SK-N-SH (cell line): ENCODE results near the gene DENND6B. TPM values are rescaled to one million over a fixed set of nuclear protein-coding genes. Genes with fewer than 3 reads are reported as not detected.

Source experiments
- CTCF ChIA-PET: fragments of 300-600, 350-600 bp; formaldehyde crosslinking; extraction: SDS; loops from one replicate; lab custom pipeline; 2021; lab: Yijun Ruan, JAX
- POLR2A ChIA-PET: fragments of 350-600 bp; sonication (Branson Sonifier 250); formaldehyde crosslinking; extraction: SDS; loops from one replicate; lab custom pipeline; 2020; ENCODE audit warnings: antibody characterized with exemption, inconsistent platforms; lab: Yijun Ruan, JAX
- DNase-seq: peaks from one replicate; pipeline ENCODE4 v3.0.0; 2012
- H2AFZ ChIP-seq: fragments of 200-600 bp; sonication (generic); 2 replicates; pipeline ENCODE4 v1.8.1; 2016; ENCODE audit warnings: antibody characterized with exemption, mild to moderate bottlenecking, low read depth
- H3F3A ChIP-seq: fragments of 200-600 bp; sonication (generic); replicated peaks from 2 replicates; pipeline ENCODE3; 2016; ENCODE audit warnings: antibody characterized with exemption, mild to moderate bottlenecking; ENCODE audit not compliant: insufficient read depth
- H3K27ac ChIP-seq, 2 experiments: fragments of 200-500 bp in 1 of 2; fragments of 200-600 bp in 1 of 2; sonication (Bioruptor generic) in 1 of 2; sonication (generic), shearing (Covaris generic) in 1 of 2; 2 replicates each; pipeline versions ENCODE4 v1.5.1 to v1.6.1; 2014 to 2016; ENCODE audit warnings: low read depth in 2 of 2, inconsistent platforms in 1 of 2, low read length in 1 of 2, mild to moderate bottlenecking in 1 of 2, mixed read lengths in 1 of 2
- H3K27me3 ChIP-seq: fragments of 200-600 bp; sonication (generic), shearing (Covaris generic); 2 replicates; pipeline ENCODE4 v1.6.1; 2016; ENCODE audit warnings: mixed run types; ENCODE audit not compliant: insufficient read depth
- H3K36me3 ChIP-seq, 2 experiments: fragments of 200-500 bp in 1 of 2; fragments of 200-600 bp in 1 of 2; sonication (Bioruptor generic) in 1 of 2; sonication (generic) in 1 of 2; replicated peaks in 1 of 2; 2 replicates each; pipeline versions ENCODE3 to v1.5.1; 2014 to 2016; ENCODE audit warnings: low read length in 1 of 2, mild to moderate bottlenecking in 1 of 2; ENCODE audit not compliant: insufficient read depth in 2 of 2, control insufficient read depth in 1 of 2
- H3K4me1 ChIP-seq, 2 experiments: fragments of 200-500 bp in 1 of 2; fragments of 200-600 bp in 1 of 2; sonication (Bioruptor generic) in 1 of 2; sonication (generic), shearing (Covaris generic) in 1 of 2; 2 replicates each; pipeline versions ENCODE4 v1.5.1 to v1.6.1; 2014 to 2016; ENCODE audit warnings: low read depth in 1 of 2, low read length in 1 of 2, mixed run types in 1 of 2; ENCODE audit not compliant: insufficient read depth in 2 of 2, control insufficient read depth in 1 of 2
- H3K4me2 ChIP-seq: fragments of 200-600 bp; sonication (generic), shearing (Covaris generic); 2 replicates; pipeline ENCODE4 v1.6.1; 2017; ENCODE audit warnings: mixed run types
- H3K4me3 ChIP-seq, 2 experiments: fragments of 200-500 bp in 1 of 2; fragments of 200-600 bp in 1 of 2; sonication (Bioruptor generic) in 1 of 2; sonication (generic), shearing (Covaris generic) in 1 of 2; 2 replicates each; pipeline versions ENCODE4 v1.5.1 to v1.8.1; 2014 to 2016; ENCODE audit warnings: low read depth in 2 of 2, inconsistent platforms in 1 of 2, low read length in 1 of 2, mild to moderate bottlenecking in 1 of 2, mixed read lengths in 1 of 2, moderate library complexity in 1 of 2
- H3K79me2 ChIP-seq: fragments of 200-600 bp; sonication (generic); 2 replicates; pipeline ENCODE4 v1.8.1; 2017; ENCODE audit warnings: mild to moderate bottlenecking; ENCODE audit not compliant: insufficient read depth
- H3K9ac ChIP-seq: fragments of 200-600 bp; sonication (generic); 2 replicates; pipeline ENCODE4 v1.6.1; 2017; ENCODE audit warnings: mixed run types
- H3K9me2 ChIP-seq: fragments of 200-600 bp; sonication (generic); 2 replicates; pipeline ENCODE4 v1.6.1; 2017; ENCODE audit warnings: mixed run types
- H3K9me3 ChIP-seq: fragments of 200-600 bp; sonication (generic); 2 replicates; pipeline ENCODE4 v1.6.1; 2017; ENCODE audit warnings: mixed run types, mild to moderate bottlenecking, moderate library complexity
- H4K20me1 ChIP-seq: fragments of 200-600 bp; sonication (generic); 2 replicates; pipeline ENCODE4 v1.6.1; 2017; ENCODE audit warnings: mild to moderate bottlenecking, mixed run types; ENCODE audit not compliant: insufficient read depth
- CHD2 ChIP-seq: fragments of 150-350 bp; IDR thresholded peaks from 2 replicates; pipeline ENCODE4 v1.6.1; 2018; ENCODE audit warnings: low read length; ENCODE audit not compliant: partially characterized antibody
- ELF1 ChIP-seq: IDR thresholded peaks from 2 replicates; pipeline ENCODE4 v1.4.0; 2012
- GATA2 ChIP-seq: sonication (generic); formaldehyde crosslinking; IDR thresholded peaks from 2 replicates; pipeline ENCODE4 v1.5.0; 2020; ENCODE audit warnings: mild to moderate bottlenecking, missing genetic modification reagents
- JUND ChIP-seq: IDR thresholded peaks from 2 replicates; pipeline ENCODE4 v1.4.0; 2012
- MEF2A ChIP-seq: IDR thresholded peaks from 2 replicates; pipeline ENCODE4 v1.4.0; 2012; ENCODE audit warnings: low read depth, borderline replicate concordance
- MXI1 ChIP-seq: IDR thresholded peaks from 2 replicates; pipeline ENCODE4 v1.6.1; 2012; ENCODE audit warnings: mild to moderate bottlenecking, low read depth, low read length, improper control_type of control experiment
- NFIC ChIP-seq: IDR thresholded peaks from 2 replicates; pipeline ENCODE4 v1.4.0; 2012; ENCODE audit warnings: borderline replicate concordance
- NRF1 ChIP-seq: IDR thresholded peaks from 2 replicates; pipeline ENCODE4 v1.6.1; 2012; ENCODE audit warnings: low read depth, mild to moderate bottlenecking, low read length
- POLR2AphosphoS5 ChIP-seq: IDR thresholded peaks from 2 replicates; pipeline ENCODE4 v1.6.1; 2012; ENCODE audit warnings: low read depth, low read length
- RAD21 ChIP-seq: IDR thresholded peaks from 2 replicates; pipeline ENCODE4 v1.6.1; 2012; ENCODE audit warnings: mild to moderate bottlenecking, low read length
- REST ChIP-seq: IDR thresholded peaks from 2 replicates; pipeline ENCODE4 v1.6.1; 2012; ENCODE audit warnings: mild to moderate bottlenecking, low read depth, low read length, moderate library complexity
- RFX5 ChIP-seq: IDR thresholded peaks from 2 replicates; pipeline ENCODE4 v1.6.1; 2012; ENCODE audit warnings: mild to moderate bottlenecking, improper control_type of control experiment, low read length
- SIN3A ChIP-seq: IDR thresholded peaks from 2 replicates; pipeline ENCODE4 v1.6.1; 2012; ENCODE audit warnings: low read depth, mild to moderate bottlenecking, low read length, moderate library complexity, borderline replicate concordance
- SMC3 ChIP-seq: IDR thresholded peaks from 2 replicates; pipeline ENCODE4 v1.6.1; 2012; ENCODE audit warnings: low read depth, low read length, improper control_type of control experiment
- TAF1 ChIP-seq: IDR thresholded peaks from 2 replicates; pipeline ENCODE4 v1.6.1; 2012; ENCODE audit warnings: low read depth, mild to moderate bottlenecking, low read length, moderate library complexity, borderline replicate concordance
- TCF12 ChIP-seq: IDR thresholded peaks from 2 replicates; pipeline ENCODE4 v1.4.0; 2012
- USF2 ChIP-seq: fragments of 150-350 bp; IDR thresholded peaks from 2 replicates; pipeline ENCODE4 v1.6.1; 2017; ENCODE audit warnings: antibody characterized with exemption, low read length, low read depth, borderline replicate concordance
- ZBTB33 ChIP-seq: IDR thresholded peaks from 2 replicates; pipeline ENCODE4 v1.4.0; 2012; ENCODE audit warnings: low read depth, borderline replicate concordance
- WGBS: methylation state at CpG from one replicate; pipeline ENCODE4 v1.1.6; 2017; ENCODE audit warnings: low lambda C conversion rate; 5-methylcytosine and 5-hydroxymethylcytosine counted together
- polyA plus RNA-seq, 3 experiments: library from polyadenylated mRNA; depleted of rRNA; stranded (reverse); fragments of >200 nt; gene quantifications; 2 replicates each; pipeline ENCODE4 v1.2.3, GENCODE V29; 2012
- TF ChIP-seq, protein P1 (sequence below): fragments of 200-600 bp; sonication (generic); IDR thresholded peaks from 2 replicates; pipeline ENCODE4 v1.6.1; 2017; ENCODE audit warnings: antibody characterized with exemption, mild to moderate bottlenecking, moderate library complexity
- TF ChIP-seq, protein P2 (sequence below): IDR thresholded peaks from 2 replicates; pipeline ENCODE4 v1.4.0; 2012; ENCODE audit warnings: low read depth, borderline replicate concordance

DENND6B gene
- polyA plus RNA-seq, 1 of the 3 experiments (the other 2 are of a cell fraction) = 5.6 TPM

GRCh38 chr22:50356186-50356585, 29.4 kb upstream of the DENND6B start:
- no peaks in the 10 kb centered on the region; a peak in 1 of 4 replicates for H3K4me1 ChIP-seq
- peaks cover 3 to 15% of the 10 kb centered on the region in 2 experiments for H3K36me3 ChIP-seq
- H3K27ac ChIP-seq = no peak overlapping the region
- DNase-seq = no peak
- no peak overlapping the region for H3K4me3 ChIP-seq
- H3K4me2 ChIP-seq = no peak overlapping the region
- no peak overlapping the region for H3K9ac ChIP-seq
- H3K9me2 ChIP-seq = no peaks in the 10 kb centered on the region
- peaks cover 16% of the 10 kb centered on the region for H3F3A ChIP-seq
- no peak for TF ChIP-seq MXI1
- ChIA-PET POLR2A (no interaction called here), CTCF (interaction anchor here (0.9 kb wide), 1 partner anchor 30 kb away, joined by 3 read pairs; the partner anchor contains the start of gene DENND6B)
- peaks cover 41% of the 10 kb centered on the region for H4K20me1 ChIP-seq
- peaks cover 91% of the 10 kb centered on the region for H3K79me2 ChIP-seq
- H3K27me3 ChIP-seq = no peaks in the 10 kb centered on the region
- no peaks in the 10 kb centered on the region for H3K9me3 ChIP-seq
- 90% methylated on average over 8 of the region's 8 CpGs for WGBS
- H2AFZ ChIP-seq = no peak overlapping the region

DNA sequence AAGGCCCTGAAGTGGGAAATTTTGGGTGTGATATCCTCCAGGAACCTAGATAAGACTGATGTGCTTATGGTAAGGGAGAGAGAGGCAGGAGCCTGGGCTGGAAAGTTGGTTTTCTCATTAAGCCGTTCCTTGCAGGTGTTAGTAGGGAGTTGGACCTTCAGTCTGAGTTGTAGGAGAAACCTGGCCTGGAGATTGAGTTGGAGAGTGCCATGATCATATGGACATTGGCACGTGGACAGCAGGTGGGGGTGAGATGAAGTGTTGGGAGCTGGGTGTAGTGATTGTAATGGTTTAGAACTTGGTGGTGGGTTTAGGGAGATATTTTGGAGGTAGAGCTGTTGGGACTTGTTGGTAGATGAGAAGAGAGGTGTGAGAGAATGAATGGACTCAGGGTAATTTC, 21.2 kb upstream of the DENND6B start:
- Histone ChIP-seq H3K36me3 (peaks cover 0 to 12% of the 10 kb centered on the region in 2 experiments), H3F3A (peaks cover 2% of the 10 kb centered on the region), H4K20me1 (peaks cover 31% of the 10 kb centered on the region), H3K27ac (no peak overlapping the region), H3K27me3 (no peaks in the 10 kb centered on the region), H2AFZ (no peak overlapping the region), H3K9me2 (no peaks in the 10 kb centered on the region), H3K4me3 (no peak overlapping the region), H3K79me2 (peaks cover 64% of the 10 kb centered on the region), H3K4me2 (no peak overlapping the region), H3K9ac (no peak overlapping the region), H3K9me3 (no peaks in the 10 kb centered on the region), H3K4me1 (peaks cover 0 to 8% of the 10 kb centered on the region in 2 experiments; a peak in 1 of 4 replicates)
- ChIA-PET CTCF (no interaction called here), POLR2A (no interaction called here)
- DNase-seq = no peak
- 93% methylated on average over 2 of the region's 2 CpGs for WGBS
- TF ChIP-seq RAD21 (no peak), NFIC (no peak), CHD2 (no peak), TCF12 (no peak), TAF1 (no peak), NRF1 (no peak), USF2 (no peak), MEF2A (no peak), REST (no peak), SIN3A (no peak), ELF1 (no peak), RFX5 (no peak), JUND (no peak), GATA2 (CRISPR knock-in tag) (no peak), POLR2AphosphoS5 (no peak), SMC3 (no peak), ZBTB33 (no peak)
- TF ChIP-seq, protein P1, sequence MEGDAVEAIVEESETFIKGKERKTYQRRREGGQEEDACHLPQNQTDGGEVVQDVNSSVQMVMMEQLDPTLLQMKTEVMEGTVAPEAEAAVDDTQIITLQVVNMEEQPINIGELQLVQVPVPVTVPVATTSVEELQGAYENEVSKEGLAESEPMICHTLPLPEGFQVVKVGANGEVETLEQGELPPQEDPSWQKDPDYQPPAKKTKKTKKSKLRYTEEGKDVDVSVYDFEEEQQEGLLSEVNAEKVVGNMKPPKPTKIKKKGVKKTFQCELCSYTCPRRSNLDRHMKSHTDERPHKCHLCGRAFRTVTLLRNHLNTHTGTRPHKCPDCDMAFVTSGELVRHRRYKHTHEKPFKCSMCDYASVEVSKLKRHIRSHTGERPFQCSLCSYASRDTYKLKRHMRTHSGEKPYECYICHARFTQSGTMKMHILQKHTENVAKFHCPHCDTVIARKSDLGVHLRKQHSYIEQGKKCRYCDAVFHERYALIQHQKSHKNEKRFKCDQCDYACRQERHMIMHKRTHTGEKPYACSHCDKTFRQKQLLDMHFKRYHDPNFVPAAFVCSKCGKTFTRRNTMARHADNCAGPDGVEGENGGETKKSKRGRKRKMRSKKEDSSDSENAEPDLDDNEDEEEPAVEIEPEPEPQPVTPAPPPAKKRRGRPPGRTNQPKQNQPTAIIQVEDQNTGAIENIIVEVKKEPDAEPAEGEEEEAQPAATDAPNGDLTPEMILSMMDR = no peak
- TF ChIP-seq, protein P2, sequence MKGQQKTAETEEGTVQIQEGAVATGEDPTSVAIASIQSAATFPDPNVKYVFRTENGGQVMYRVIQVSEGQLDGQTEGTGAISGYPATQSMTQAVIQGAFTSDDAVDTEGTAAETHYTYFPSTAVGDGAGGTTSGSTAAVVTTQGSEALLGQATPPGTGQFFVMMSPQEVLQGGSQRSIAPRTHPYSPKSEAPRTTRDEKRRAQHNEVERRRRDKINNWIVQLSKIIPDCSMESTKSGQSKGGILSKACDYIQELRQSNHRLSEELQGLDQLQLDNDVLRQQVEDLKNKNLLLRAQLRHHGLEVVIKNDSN = no peak
